H1 (cell line): ENCODE data around the gene SLC39A10. TPM values are rescaled to one million over a fixed set of nuclear protein-coding genes. Genes with fewer than 3 reads are reported as not detected.

ENCODE experiments used
- CTCF ChIA-PET: fragments of 300-600 bp; sonication (Branson Sonifier 250); formaldehyde crosslinking; loops from one replicate; lab custom pipeline; 2021; ENCODE audit not compliant: partially characterized antibody; lab: Charles Lee
- POLR2A ChIA-PET: fragments of 300-600 bp; sonication (Branson Sonifier 250); formaldehyde crosslinking; loops from one replicate; lab custom pipeline; 2021; ENCODE audit warnings: inconsistent platforms; ENCODE audit not compliant: partially characterized antibody; lab: Charles Lee
- DNase-seq, 2 experiments: peaks; one replicate each; pipeline versions ENCODE4 v3.0.0 to v3.0.0-alpha.2; 2010 to 2022; ENCODE audit warnings: low spot score in 2 of 2, low read depth in 1 of 2, mixed read lengths in 1 of 2
- FAIRE-seq: peaks from 2 replicates; lab custom pipeline; 2011; peaks lifted over from hg19 to GRCh38; lab: Jason Lieb, UNC
- H2AFZ ChIP-seq: 2 replicates; pipeline ENCODE4 v1.8.1; 2012; ENCODE audit warnings: low read length, inconsistent platforms
- H2AK5ac ChIP-seq: 2 replicates; pipeline ENCODE4 v1.6.1; 2013; ENCODE audit warnings: low read depth, low read length
- H2BK120ac ChIP-seq: replicated peaks from 2 replicates; pipeline ENCODE3; 2013; ENCODE audit warnings: low read depth, low read length, inconsistent platforms
- H2BK12ac ChIP-seq: 2 replicates; pipeline ENCODE4 v1.6.1; 2013; ENCODE audit warnings: low read depth, low read length
- H2BK15ac ChIP-seq: 2 replicates; pipeline ENCODE4 v1.6.1; 2013; ENCODE audit warnings: low read length
- H2BK20ac ChIP-seq: 2 replicates; pipeline ENCODE4 v1.6.1; 2013; ENCODE audit warnings: low read length
- H2BK5ac ChIP-seq: 2 replicates; pipeline ENCODE4 v1.6.1; 2013; ENCODE audit warnings: low read depth, low read length
- H3K14ac ChIP-seq: 2 replicates; pipeline ENCODE4 v1.6.1; 2013; ENCODE audit warnings: inconsistent platforms; ENCODE audit not compliant: insufficient read length
- H3K18ac ChIP-seq: 2 replicates; pipeline ENCODE4 v1.6.1; 2013; ENCODE audit warnings: low read length; ENCODE audit errors: extremely low read depth
- H3K23ac ChIP-seq: 2 replicates; pipeline ENCODE4 v1.6.1; 2013; ENCODE audit warnings: inconsistent platforms; ENCODE audit not compliant: insufficient read length
- H3K23me2 ChIP-seq: 2 replicates; pipeline ENCODE4 v1.6.1; 2013; ENCODE audit warnings: low read depth, low read length
- H3K27ac ChIP-seq: 2 replicates; pipeline ENCODE4 v1.6.1; 2011; ENCODE audit warnings: low read depth, low read length, inconsistent platforms
- H3K27me3 ChIP-seq, 4 experiments: replicated peaks in 1 of 4; 1 replicate in 1 of 4; 2 replicates in 3 of 4; pipeline versions ENCODE4 v1.6.1 to v1.8.1; 2011 to 2013; ENCODE audit warnings: low read length in 3 of 4, mild to moderate bottlenecking in 3 of 4, inconsistent platforms in 2 of 4, mixed read lengths in 2 of 4, moderate library complexity in 1 of 4; ENCODE audit not compliant: control insufficient read depth in 3 of 4, insufficient read depth in 3 of 4; ENCODE audit errors: extremely low read depth in 1 of 4
- H3K36me3 ChIP-seq, 4 experiments: 2 replicates each; pipeline versions ENCODE4 v1.6.1 to v1.8.1; 2011 to 2013; ENCODE audit warnings: mild to moderate bottlenecking in 4 of 4, low read length in 3 of 4, moderate library complexity in 2 of 4, control low read depth in 1 of 4, inconsistent platforms in 1 of 4; ENCODE audit not compliant: insufficient read depth in 4 of 4, control insufficient read depth in 2 of 4
- H3K4ac ChIP-seq: replicated peaks from 2 replicates; pipeline ENCODE3; 2013; ENCODE audit warnings: low read length, low read depth, mixed read lengths, inconsistent platforms; ENCODE audit not compliant: insufficient read length
- H3K4me1 ChIP-seq, 4 experiments: replicated peaks in 1 of 4; 1 replicate in 1 of 4; 2 replicates in 3 of 4; pipeline versions ENCODE4 v1.6.1 to v1.8.1; 2011 to 2013; ENCODE audit warnings: low read length in 3 of 4, inconsistent platforms in 2 of 4, mixed read lengths in 1 of 4; ENCODE audit not compliant: insufficient read depth in 4 of 4, control insufficient read depth in 3 of 4
- H3K4me2 ChIP-seq, 2 experiments: 2 replicates each; pipeline versions ENCODE4 v1.6.1 to v1.8.1; 2011 to 2013; ENCODE audit warnings: low read depth in 2 of 2, low read length in 2 of 2, control low read depth in 1 of 2, inconsistent platforms in 1 of 2, mild to moderate bottlenecking in 1 of 2; ENCODE audit not compliant: insufficient read depth in 1 of 2
- H3K4me3 ChIP-seq, 4 experiments: fragments of 200-600, 300-600 bp in 1 of 4; sonication (generic), shearing (Covaris generic), sonication (Bioruptor Twin) in 1 of 4; 2 replicates each; pipeline versions ENCODE4 v1.5.1 to v1.8.1; 2011 to 2016; ENCODE audit warnings: low read length in 4 of 4, low read depth in 3 of 4, control low read depth in 2 of 4, inconsistent platforms in 2 of 4, mild to moderate bottlenecking in 2 of 4, mixed read lengths in 1 of 4, moderate library complexity in 1 of 4; ENCODE audit not compliant: insufficient read depth in 2 of 4; ENCODE audit errors: extremely low read depth in 1 of 4
- H3K56ac ChIP-seq: replicated peaks from 2 replicates; pipeline ENCODE3; 2013; ENCODE audit warnings: low read depth, mild to moderate bottlenecking, mixed read lengths, low read length, inconsistent platforms; ENCODE audit not compliant: insufficient read length
- H3K79me1 ChIP-seq: 2 replicates; pipeline ENCODE4 v1.6.1; 2013; ENCODE audit warnings: low read depth, low read length, control low read depth
- H3K79me2 ChIP-seq, 2 experiments: 2 replicates each; pipeline versions ENCODE4 v1.6.1 to v1.8.1; 2012 to 2013; ENCODE audit warnings: low read length in 2 of 2, mild to moderate bottlenecking in 2 of 2, inconsistent platforms in 1 of 2; ENCODE audit not compliant: insufficient read depth in 2 of 2, control insufficient read depth in 1 of 2
- H3K9ac ChIP-seq, 4 experiments: replicated peaks in 1 of 4; 1 replicate in 1 of 4; 2 replicates in 3 of 4; pipeline versions ENCODE4 v1.6.1 to v1.8.1; 2011 to 2013; ENCODE audit warnings: low read depth in 3 of 4, low read length in 3 of 4, control low read depth in 2 of 4, mild to moderate bottlenecking in 2 of 4, moderate library complexity in 2 of 4, inconsistent platforms in 1 of 4; ENCODE audit errors: extremely low read depth in 1 of 4
- H3K9me3 ChIP-seq, 2 experiments: 2 replicates each; pipeline versions ENCODE4 v1.6.1 to v1.8.1; 2012 to 2013; ENCODE audit warnings: mild to moderate bottlenecking in 2 of 2, moderate library complexity in 2 of 2, control low read depth in 1 of 2, inconsistent platforms in 1 of 2, low read depth in 1 of 2, low read length in 1 of 2, mixed read lengths in 1 of 2; ENCODE audit not compliant: insufficient read depth in 2 of 2
- H4K20me1 ChIP-seq, 2 experiments: replicated peaks in 1 of 2; 2 replicates each; pipeline versions ENCODE3 to v1.8.1; 2011 to 2013; ENCODE audit warnings: inconsistent platforms in 2 of 2, low read length in 2 of 2, mild to moderate bottlenecking in 1 of 2; ENCODE audit not compliant: insufficient read depth in 2 of 2, control insufficient read depth in 1 of 2
- H4K5ac ChIP-seq: 2 replicates; pipeline ENCODE4 v1.6.1; 2013; ENCODE audit warnings: low read length, low read depth, mixed read lengths, inconsistent platforms; ENCODE audit not compliant: insufficient read length
- H4K8ac ChIP-seq: 2 replicates; pipeline ENCODE4 v1.8.0; 2013; ENCODE audit warnings: mild to moderate bottlenecking, moderate library complexity, low read length, inconsistent platforms; ENCODE audit not compliant: insufficient read depth; ENCODE audit errors: extremely low read depth
- H4K91ac ChIP-seq: replicated peaks from 2 replicates; pipeline ENCODE3; 2013; ENCODE audit warnings: low read length, mixed read lengths, inconsistent platforms; ENCODE audit not compliant: insufficient read length
- ASH2L ChIP-seq: fragments of 200-600, 300-600 bp; sonication (generic); IDR thresholded peaks from one replicate; pipeline ENCODE4 v1.7.1; 2017; ENCODE audit warnings: low read length
- ATF2 ChIP-seq: IDR thresholded peaks from 2 replicates; pipeline ENCODE4 v1.6.1; 2012; ENCODE audit warnings: low read length, inconsistent platforms
- CHD1 ChIP-seq: IDR thresholded peaks from 2 replicates; pipeline ENCODE4 v1.6.1; 2012; ENCODE audit warnings: low read depth, low read length, improper control_type of control experiment
- CHD2 ChIP-seq: IDR thresholded peaks from 2 replicates; pipeline ENCODE4 v1.6.1; 2012; ENCODE audit warnings: low read length, improper control_type of control experiment
- EGR1 ChIP-seq: IDR thresholded peaks from 2 replicates; pipeline ENCODE4 v1.6.1; 2011; ENCODE audit warnings: low read depth, low read length, borderline replicate concordance
- JUN ChIP-seq: IDR thresholded peaks from 2 replicates; pipeline ENCODE4 v1.6.1; 2011; ENCODE audit warnings: low read depth, mild to moderate bottlenecking, improper control_type of control experiment, low read length
- KDM4A ChIP-seq: IDR thresholded peaks from one replicate; pipeline ENCODE4 v1.7.1; 2012; ENCODE audit warnings: low read depth, mild to moderate bottlenecking, moderate library complexity, low read length, inconsistent platforms; ENCODE audit not compliant: severe bottlenecking
- MAFK ChIP-seq: IDR thresholded peaks from 2 replicates; pipeline ENCODE4 v1.6.1; 2012; ENCODE audit warnings: low read depth, mild to moderate bottlenecking, improper control_type of control experiment, low read length
- NANOG ChIP-seq: IDR thresholded peaks from 2 replicates; pipeline ENCODE4 v1.6.1; 2011; ENCODE audit warnings: low read length, low read depth, mild to moderate bottlenecking, inconsistent platforms; ENCODE audit not compliant: insufficient read depth, poor library complexity, severe bottlenecking
- SIX5 ChIP-seq: IDR thresholded peaks from 2 replicates; pipeline ENCODE4 v1.6.1; 2011; ENCODE audit warnings: mild to moderate bottlenecking, low read depth, low read length
- TAF1 ChIP-seq: IDR thresholded peaks from 2 replicates; pipeline ENCODE4 v1.6.1; 2011; ENCODE audit warnings: mild to moderate bottlenecking, low read depth, low read length
- TBP ChIP-seq: IDR thresholded peaks from 2 replicates; pipeline ENCODE4 v1.6.1; 2011; ENCODE audit warnings: low read depth, low read length, improper control_type of control experiment
- WGBS, 2 experiments: shearing (Covaris generic) in 1 of 2; methylation state at CpG; one replicate each; pipeline versions ENCODE4 v1.1.6 to v1.1.7; 2013 to 2015; ENCODE audit warnings: low lambda C conversion rate in 2 of 2, mixed read lengths in 2 of 2, inconsistent platforms in 1 of 2, low coverage in 1 of 2, missing lambda C conversion rate in 1 of 2; ENCODE audit not compliant: insufficient replicate concordance in 2 of 2, insufficient coverage in 1 of 2, insufficient read length in 1 of 2; ENCODE audit errors: extremely low coverage in 1 of 2, missing lambda C conversion rate in 1 of 2; 5-methylcytosine and 5-hydroxymethylcytosine counted together
- polyA plus RNA-seq, 7 experiments: library from polyadenylated mRNA; depleted of rRNA in 3 of 7; stranded (reverse) in 5 of 7; unstranded in 2 of 7; fragments of >200 nt in 5 of 7; fragments of 200-250 nt in 2 of 7; gene quantifications; 1 replicate in 5 of 7; 2 replicates in 1 of 7; 4 replicates in 1 of 7; pipeline versions ENCODE4 v1.2.1 to v1.2.3, GENCODE V29; 2011 to 2013; ENCODE audit warnings: missing spikeins in 2 of 7, mixed read lengths in 2 of 7
- total RNA-seq: library from RNA; stranded (reverse); fragmentation: NEBNext Ultra II Directional; extraction: Animal tissue kit (Norgen Biotek cat#: 25700); gene quantifications from 2 replicates; pipeline ENCODE4 v1.2.1, GENCODE V29; 2021

Gene SLC39A10
- total and polyA plus RNA-seq, 2 of the 8 experiments (the other 6 are each of a cell fraction or from before 2014, with no cell fraction given) = 68.1 to 234 TPM

DNA sequence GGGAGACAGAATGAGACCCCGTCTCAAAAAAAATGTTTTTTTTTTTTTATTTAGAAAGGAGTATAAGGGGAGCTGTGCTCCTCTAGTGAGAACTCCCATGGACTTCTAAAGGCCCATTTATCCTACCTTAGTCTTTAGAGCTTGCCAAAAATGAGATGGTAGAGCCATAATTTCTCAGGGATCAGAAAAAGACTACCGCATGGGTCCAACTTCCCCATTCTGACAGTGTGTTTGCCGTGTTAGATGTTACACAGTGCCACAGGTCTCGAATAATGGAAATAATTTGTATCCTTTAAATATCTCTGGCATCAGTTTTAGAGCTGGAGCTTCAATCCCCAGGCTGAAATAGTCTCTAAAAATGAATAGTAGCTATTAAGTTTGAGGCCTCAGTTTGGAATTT, 6.0 kb upstream of the SLC39A10 start:
- Histone ChIP-seq H3K23me2 (no peaks in the 10 kb centered on the region), H3K18ac (no peak overlapping the region), H2BK5ac (no peak overlapping the region), H2BK12ac (no peak overlapping the region), H3K9ac (no peak overlapping the region), H4K91ac (no peak overlapping the region), H4K5ac (no peak overlapping the region), H3K4me3 (no peak overlapping the region), H3K27me3 (no peaks in the 10 kb centered on the region), H3K36me3 (no peaks in the 10 kb centered on the region; a peak in 1 of 8 replicates), H4K20me1 (no peaks in the 10 kb centered on the region), H3K14ac (no peak overlapping the region), H3K79me2 (0 out of 4 replicates have a peak, but pooled peaks cover 0 to 5% of the 10 kb centered on the region in 2 experiments), H4K8ac (no peak overlapping the region), H3K56ac (no peak overlapping the region), H3K4me2 (no peak overlapping the region), H2BK15ac (no peak overlapping the region), H2AFZ (no peak overlapping the region), H3K4ac (no peak overlapping the region), H2AK5ac (no peak overlapping the region), H2BK120ac (no peak overlapping the region), H3K27ac (no peak overlapping the region), H3K4me1 (peaks cover 0 to 14% (median 4%) of the 10 kb centered on the region in 4 experiments; a peak in 3 of 7 replicates), H3K9me3 (no peaks in the 10 kb centered on the region), H3K79me1 (no peaks in the 10 kb centered on the region), H2BK20ac (no peak overlapping the region), H3K23ac (no peak overlapping the region)
- FAIRE-seq = no peak
- CTCF ChIA-PET = interaction anchor here (0.6 to 2.0 kb wide), 4 partner anchors 9 to 415 kb away, joined by 3 to 13 read pairs (median 3); no protein-coding TSS in a partner anchor
- POLR2A ChIA-PET = interaction anchor here (0.6 to 1.3 kb wide), 4 partner anchors 24 to 287 kb away, joined by 3 to 4 read pairs (median 3); no protein-coding TSS in a partner anchor
- TF ChIP-seq SIX5 = no peak
- no peak for TF ChIP-seq TAF1
- TF ChIP-seq CHD2 = no peak
- no peak for TF ChIP-seq ATF2
- no peak for TF ChIP-seq MAFK
- no peak for TF ChIP-seq TBP
- no peak for TF ChIP-seq EGR1
- TF ChIP-seq CHD1 = no peak
- no peak for TF ChIP-seq JUN
- TF ChIP-seq NANOG = no peak
- TF ChIP-seq KDM4A = no peak
- no peak for TF ChIP-seq ASH2L
- WGBS, 2 experiments = 82% methylated on average over 4 of the region's 4 CpGs; no CpG with 5 or more reads in 1 of the 2 experiments
- DNase-seq = no peak
